Cardiac muscle cell (in vitro differentiated cells and primary cell): ENCODE measurements around the gene LYVE1. TPM values are rescaled to one million over a fixed set of nuclear protein-coding genes. Genes with fewer than 3 reads are reported as not detected.

Source experiments
- DNase-seq, 2 donors: peaks; one replicate each; pipeline versions ENCODE4 v3.0.0 to v3.0.0-alpha.2; 2010 to 2017; ENCODE audit warnings: low read depth in 1 of 2, low spot score in 1 of 2
- H3K27ac ChIP-seq: fragments of 200-600 bp; sonication (generic); 2 replicates; pipeline ENCODE4 v1.5.1; 2016
- H3K27me3 ChIP-seq: fragments of 200-600 bp; sonication (generic); 2 replicates; pipeline ENCODE4 v1.6.0; 2016; ENCODE audit warnings: control low read depth
- H3K36me3 ChIP-seq: fragments of 200-600 bp; sonication (generic); 2 replicates; pipeline ENCODE4 v1.5.1; 2016; ENCODE audit warnings: control low read depth
- H3K4me1 ChIP-seq: fragments of 200-600 bp; sonication (generic); 2 replicates; pipeline ENCODE4 v1.8.1; 2017; ENCODE audit warnings: low read depth, mild to moderate bottlenecking, mixed run types
- H3K4me3 ChIP-seq: fragments of 200-600 bp; sonication (generic); 2 replicates; pipeline ENCODE4 v1.5.1; 2016; ENCODE audit warnings: mild to moderate bottlenecking
- H3K9me3 ChIP-seq: fragments of 200-600 bp; sonication (generic); 2 replicates; pipeline ENCODE4 v1.5.1; 2017; ENCODE audit warnings: low read depth, mild to moderate bottlenecking, control low read depth
- CTCF ChIP-seq: IDR thresholded peaks from 2 replicates; pipeline ENCODE4 v1.5.1; 2012; ENCODE audit warnings: low read depth, mild to moderate bottlenecking, low read length
- polyA plus RNA-seq: library from polyadenylated mRNA; unstranded; fragments of >200 nt; fragmentation: Nextera tagmentation; extraction: Ambion mirVana; gene quantifications from 2 replicates; pipeline ENCODE4 v1.2.1, GENCODE V29; 2016
- total RNA-seq: library from RNA; depleted of rRNA; stranded (reverse); fragments of >200 nt; gene quantifications from 2 replicates; pipeline ENCODE4 v1.2.3, GENCODE V29; 2016

Gene LYVE1
- total and polyA plus RNA-seq, 2 experiments from 2014 or later: not detected

GRCh38 chr11:10526974-10527918 lies 41.2 kb downstream of the LYVE1 start:
- Histone ChIP-seq H3K27me3 (no peaks in the 10 kb centered on the region), H3K9me3 (no peaks in the 10 kb centered on the region), H3K4me3 (no peak overlapping the region), H3K27ac (no peak overlapping the region), H3K4me1 (no peaks in the 10 kb centered on the region), H3K36me3 (peaks cover 30% of the 10 kb centered on the region)
- no peak for TF ChIP-seq CTCF
- no peak for DNase-seq

GRCh38 chr11:10524471-10524870 lies 44.0 kb downstream of the LYVE1 start:
- no peak for DNase-seq
- no peak overlapping the region for H3K4me3 ChIP-seq
- H3K27ac ChIP-seq: no peak overlapping the region
- H3K4me1 ChIP-seq: no peaks in the 10 kb centered on the region
- TF ChIP-seq CTCF: no peak
- H3K9me3 ChIP-seq: no peaks in the 10 kb centered on the region
- no peaks in the 10 kb centered on the region for H3K27me3 ChIP-seq
- peaks cover 32% of the 10 kb centered on the region for H3K36me3 ChIP-seq

GRCh38 chr11:10522921-10523320 lies 45.5 kb downstream of the LYVE1 start:
- Histone ChIP-seq H3K27ac (no peak overlapping the region), H3K36me3 (peaks cover 20% of the 10 kb centered on the region), H3K9me3 (no peaks in the 10 kb centered on the region), H3K27me3 (no peaks in the 10 kb centered on the region), H3K4me1 (no peaks in the 10 kb centered on the region), H3K4me3 (no peak overlapping the region)
- no peak for DNase-seq
- no peak for TF ChIP-seq CTCF

- Histone ChIP-seq H3K4me3 (no peak overlapping the region), H3K4me1 (no peaks in the 10 kb centered on the region), H3K27me3 (no peaks in the 10 kb centered on the region), H3K36me3 (peaks cover 20% of the 10 kb centered on the region), H3K9me3 (no peaks in the 10 kb centered on the region), H3K27ac (no peak overlapping the region)
- no peak for TF ChIP-seq CTCF
- DNase-seq: no peak
These were observed 46.2 kb downstream of the LYVE1 start for GRCh38 chr11:10522276-10522675.

GRCh38 chr11:10520562-10520961 lies 47.9 kb downstream of the LYVE1 start:
- Histone ChIP-seq H3K27ac (no peak overlapping the region), H3K4me1 (no peaks in the 10 kb centered on the region), H3K9me3 (no peaks in the 10 kb centered on the region), H3K27me3 (no peaks in the 10 kb centered on the region), H3K36me3 (peaks cover 20% of the 10 kb centered on the region), H3K4me3 (no peak overlapping the region)
- TF ChIP-seq CTCF: no peak
- DNase-seq: no peak
